ENCODE measurements around the gene PMF1.

DNA sequence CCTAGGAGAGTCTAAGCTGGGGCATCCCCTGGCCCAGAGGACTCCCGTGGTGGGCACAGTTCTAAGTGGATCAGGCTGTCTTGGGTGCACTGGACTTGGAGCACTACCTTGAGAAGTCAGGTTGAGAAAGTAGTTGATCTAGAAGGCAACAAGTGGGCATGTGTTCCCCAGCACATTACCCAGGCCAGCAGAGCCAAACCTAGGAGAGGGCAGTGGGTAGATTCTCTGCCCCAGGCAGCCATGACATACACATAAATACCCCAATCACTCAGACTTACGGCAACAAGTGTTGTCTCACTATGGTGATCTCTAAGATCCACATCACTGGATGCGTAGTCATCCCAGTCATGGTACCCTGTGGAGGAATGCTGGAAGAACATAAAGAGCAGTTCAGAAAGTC is 1.6 kb upstream of the PMF1 start:
- no peak for TF ChIP-seq FOXA1 (IDR thresholded peaks at IDR 0.05)
- TF ChIP-seq, protein P1, sequence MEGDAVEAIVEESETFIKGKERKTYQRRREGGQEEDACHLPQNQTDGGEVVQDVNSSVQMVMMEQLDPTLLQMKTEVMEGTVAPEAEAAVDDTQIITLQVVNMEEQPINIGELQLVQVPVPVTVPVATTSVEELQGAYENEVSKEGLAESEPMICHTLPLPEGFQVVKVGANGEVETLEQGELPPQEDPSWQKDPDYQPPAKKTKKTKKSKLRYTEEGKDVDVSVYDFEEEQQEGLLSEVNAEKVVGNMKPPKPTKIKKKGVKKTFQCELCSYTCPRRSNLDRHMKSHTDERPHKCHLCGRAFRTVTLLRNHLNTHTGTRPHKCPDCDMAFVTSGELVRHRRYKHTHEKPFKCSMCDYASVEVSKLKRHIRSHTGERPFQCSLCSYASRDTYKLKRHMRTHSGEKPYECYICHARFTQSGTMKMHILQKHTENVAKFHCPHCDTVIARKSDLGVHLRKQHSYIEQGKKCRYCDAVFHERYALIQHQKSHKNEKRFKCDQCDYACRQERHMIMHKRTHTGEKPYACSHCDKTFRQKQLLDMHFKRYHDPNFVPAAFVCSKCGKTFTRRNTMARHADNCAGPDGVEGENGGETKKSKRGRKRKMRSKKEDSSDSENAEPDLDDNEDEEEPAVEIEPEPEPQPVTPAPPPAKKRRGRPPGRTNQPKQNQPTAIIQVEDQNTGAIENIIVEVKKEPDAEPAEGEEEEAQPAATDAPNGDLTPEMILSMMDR (IDR thresholded peaks at IDR 0.05; ENCODE audit: low read depth, low read length, missing input control), result no peak
- TF ChIP-seq, protein P2, sequence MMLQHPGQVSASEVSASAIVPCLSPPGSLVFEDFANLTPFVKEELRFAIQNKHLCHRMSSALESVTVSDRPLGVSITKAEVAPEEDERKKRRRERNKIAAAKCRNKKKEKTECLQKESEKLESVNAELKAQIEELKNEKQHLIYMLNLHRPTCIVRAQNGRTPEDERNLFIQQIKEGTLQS (IDR thresholded peaks at IDR 0.05), result no peak
- TF ChIP-seq, protein P3, sequence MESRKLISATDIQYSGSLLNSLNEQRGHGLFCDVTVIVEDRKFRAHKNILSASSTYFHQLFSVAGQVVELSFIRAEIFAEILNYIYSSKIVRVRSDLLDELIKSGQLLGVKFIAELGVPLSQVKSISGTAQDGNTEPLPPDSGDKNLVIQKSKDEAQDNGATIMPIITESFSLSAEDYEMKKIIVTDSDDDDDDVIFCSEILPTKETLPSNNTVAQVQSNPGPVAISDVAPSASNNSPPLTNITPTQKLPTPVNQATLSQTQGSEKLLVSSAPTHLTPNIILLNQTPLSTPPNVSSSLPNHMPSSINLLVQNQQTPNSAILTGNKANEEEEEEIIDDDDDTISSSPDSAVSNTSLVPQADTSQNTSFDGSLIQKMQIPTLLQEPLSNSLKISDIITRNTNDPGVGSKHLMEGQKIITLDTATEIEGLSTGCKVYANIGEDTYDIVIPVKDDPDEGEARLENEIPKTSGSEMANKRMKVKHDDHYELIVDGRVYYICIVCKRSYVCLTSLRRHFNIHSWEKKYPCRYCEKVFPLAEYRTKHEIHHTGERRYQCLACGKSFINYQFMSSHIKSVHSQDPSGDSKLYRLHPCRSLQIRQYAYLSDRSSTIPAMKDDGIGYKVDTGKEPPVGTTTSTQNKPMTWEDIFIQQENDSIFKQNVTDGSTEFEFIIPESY (IDR thresholded peaks at IDR 0.05), result no peak

Measured in liver (tissue), 3 donors.